Measurements from ENCODE around the gene NEK11. TPM values are rescaled to one million over a fixed set of nuclear protein-coding genes. Genes with fewer than 3 reads are reported as not detected.

The NEK11 gene
- total RNA-seq, 1 donor from 2014 or later, result 8.1 TPM

- Histone ChIP-seq H3K9me3 (ENCODE audit: low read depth) (no peaks in the 10 kb centered on the region), H3K79me2 (ENCODE audit: low read depth) (no peaks in the 10 kb centered on the region), H4K20me1 (ENCODE audit: low read depth) (no peaks in the 10 kb centered on the region), H3K27ac (no peak overlapping the region), H3K27me3 (no peaks in the 10 kb centered on the region), H3K4me2 (no peak overlapping the region), H3F3A (ENCODE audit: low read depth) (no peaks in the 10 kb centered on the region), H3K36me3 (no peaks in the 10 kb centered on the region), H2AFZ (replicated peaks) (no peak overlapping the region), H3K4me1 (no peaks in the 10 kb centered on the region), H3K4me3 (no peak overlapping the region), H3K9ac (no peak overlapping the region)
- no peaks in the 10 kb centered on the region for H3K36me3 Mint-ChIP-seq
- no peak for TF ChIP-seq EZH2phosphoT487 (IDR thresholded peaks at IDR 0.05)
- TF ChIP-seq EZH2 (IDR thresholded peaks at IDR 0.05), result no peak
- no peak for TF ChIP-seq CTCF (IDR thresholded peaks at IDR 0.05)
- H3K27ac Mint-ChIP-seq, result no peak overlapping the region
- H3K4me1 Mint-ChIP-seq, result no peaks in the 10 kb centered on the region
- DNase-seq (ENCODE audit: low spot score), result no peak
- no peaks in the 10 kb centered on the region for H3K9me3 Mint-ChIP-seq
- H3K27me3 Mint-ChIP-seq (ENCODE audit: insufficient read depth, low read depth), result no peaks in the 10 kb centered on the region
- no peak overlapping the region for H3K4me3 Mint-ChIP-seq
Observed at GRCh38 chr3:131282967-131283366, 256.3 kb downstream of the NEK11 start.

- DNase-seq (ENCODE audit: low spot score), result no peak
- H3K9me3 ChIP-seq (ENCODE audit: low read depth), result no peaks in the 10 kb centered on the region
- Mint-ChIP-seq H3K4me3 (no peak overlapping the region), H3K4me1 (no peaks in the 10 kb centered on the region), H3K36me3 (no peaks in the 10 kb centered on the region), H3K27ac (no peak overlapping the region), H3K27me3 (ENCODE audit: insufficient read depth, low read depth) (no peaks in the 10 kb centered on the region), H3K9me3 (no peaks in the 10 kb centered on the region)
- TF ChIP-seq CTCF (IDR thresholded peaks at IDR 0.05) (no peak), EZH2phosphoT487 (IDR thresholded peaks at IDR 0.05) (no peak), EZH2 (IDR thresholded peaks at IDR 0.05) (no peak)
- H3K9ac ChIP-seq, result no peak overlapping the region
- H2AFZ ChIP-seq (replicated peaks), result no peak overlapping the region
- no peak overlapping the region for H3K4me2 ChIP-seq
- no peaks in the 10 kb centered on the region for H3F3A ChIP-seq (ENCODE audit: low read depth)
- no peak overlapping the region for H3K4me3 ChIP-seq
- H3K27me3 ChIP-seq, result no peaks in the 10 kb centered on the region
- no peaks in the 10 kb centered on the region for H3K79me2 ChIP-seq (ENCODE audit: low read depth)
- H3K4me1 ChIP-seq, result no peaks in the 10 kb centered on the region
- H4K20me1 ChIP-seq (ENCODE audit: low read depth), result no peaks in the 10 kb centered on the region
- no peak overlapping the region for H3K27ac ChIP-seq
- no peaks in the 10 kb centered on the region for H3K36me3 ChIP-seq
Observed at GRCh38 chr3:131283862-131284261, 257.2 kb downstream of the NEK11 start.

DNA sequence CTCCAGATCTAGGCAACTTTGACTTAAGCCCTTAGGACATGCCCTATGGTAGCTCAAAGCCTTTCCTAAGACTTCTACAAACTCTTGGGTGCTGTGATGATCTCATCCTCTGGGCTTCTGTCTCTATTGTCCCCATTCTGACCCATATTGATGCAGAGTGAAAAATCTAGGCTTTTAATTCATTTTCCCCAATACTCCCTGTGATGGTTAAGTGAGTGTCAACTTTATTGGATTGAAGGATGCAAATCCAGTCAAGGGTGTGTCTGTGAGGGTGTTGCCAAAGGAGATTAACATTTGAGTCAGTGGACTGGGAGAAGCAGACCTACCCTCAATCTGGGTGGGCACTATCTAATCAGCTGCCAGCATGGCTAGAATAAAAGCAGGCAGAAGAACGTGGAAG is 257.6 kb downstream of the NEK11 start:
- H3F3A ChIP-seq (ENCODE audit: low read depth), result no peaks in the 10 kb centered on the region
- no peaks in the 10 kb centered on the region for H3K27me3 Mint-ChIP-seq (ENCODE audit: insufficient read depth, low read depth)
- DNase-seq (ENCODE audit: low spot score), result no peak
- no peaks in the 10 kb centered on the region for H3K27me3 ChIP-seq
- H3K9me3 Mint-ChIP-seq, result no peaks in the 10 kb centered on the region
- no peaks in the 10 kb centered on the region for H3K79me2 ChIP-seq (ENCODE audit: low read depth)
- H3K4me3 Mint-ChIP-seq, result no peak overlapping the region
- no peak overlapping the region for H3K4me2 ChIP-seq
- H3K36me3 ChIP-seq, result no peaks in the 10 kb centered on the region
- no peak overlapping the region for H3K9ac ChIP-seq
- H3K36me3 Mint-ChIP-seq, result no peaks in the 10 kb centered on the region
- no peaks in the 10 kb centered on the region for H3K4me1 Mint-ChIP-seq
- no peak overlapping the region for H3K27ac Mint-ChIP-seq
- H3K9me3 ChIP-seq (ENCODE audit: low read depth), result no peaks in the 10 kb centered on the region
- H3K4me3 ChIP-seq, result no peak overlapping the region
- no peak for TF ChIP-seq CTCF (IDR thresholded peaks at IDR 0.05)
- no peak for TF ChIP-seq EZH2 (IDR thresholded peaks at IDR 0.05)
- no peak for TF ChIP-seq EZH2phosphoT487 (IDR thresholded peaks at IDR 0.05)
- H3K4me1 ChIP-seq, result no peaks in the 10 kb centered on the region
- H3K27ac ChIP-seq, result no peak overlapping the region
- no peaks in the 10 kb centered on the region for H4K20me1 ChIP-seq (ENCODE audit: low read depth)
- H2AFZ ChIP-seq (replicated peaks), result no peak overlapping the region
